Neural progenitor cell (in vitro differentiated cells): ENCODE measurements around the gene FBXW7. TPM values are rescaled to one million over a fixed set of nuclear protein-coding genes. Genes with fewer than 3 reads are reported as not detected.

Experiments used
- DNase-seq: peaks from one replicate; pipeline ENCODE4 v3.0.0-alpha.2; 2016; ENCODE audit warnings: low spot score
- H2AFZ ChIP-seq: fragments of 200-600 bp; sonication (generic); replicated peaks from 2 replicates; pipeline ENCODE4 v1.6.1; 2016; ENCODE audit warnings: antibody characterized with exemption
- H3F3A ChIP-seq: fragments of 200-600 bp; sonication (generic); 2 replicates; pipeline ENCODE4 v1.6.1; 2016; ENCODE audit warnings: antibody characterized with exemption, low read depth
- H3K27ac ChIP-seq: fragments of 200-600 bp; sonication (generic); 2 replicates; pipeline ENCODE4 v1.5.1; 2016; ENCODE audit warnings: mild to moderate bottlenecking
- H3K27me3 ChIP-seq: fragments of 200-600 bp; sonication (generic); 2 replicates; pipeline ENCODE4 v1.6.1; 2016; ENCODE audit warnings: mild to moderate bottlenecking, moderate library complexity
- H3K36me3 ChIP-seq: fragments of 200-600 bp; sonication (generic); 2 replicates; pipeline ENCODE4 v1.5.1; 2016
- H3K4me1 ChIP-seq: fragments of 200-600 bp; sonication (generic); 2 replicates; pipeline ENCODE4 v1.6.1; 2016; ENCODE audit warnings: mixed run types
- H3K4me2 ChIP-seq: fragments of 200-600 bp; sonication (generic); 2 replicates; pipeline ENCODE4 v1.6.1; 2016
- H3K4me3 ChIP-seq: fragments of 200-600 bp; sonication (generic); 2 replicates; pipeline ENCODE4 v1.5.1; 2016
- H3K79me2 ChIP-seq: fragments of 200-600 bp; sonication (generic); 2 replicates; pipeline ENCODE4 v1.6.1; 2016; ENCODE audit warnings: low read depth
- H3K9ac ChIP-seq: fragments of 200-600 bp; sonication (generic); 2 replicates; pipeline ENCODE4 v1.6.1; 2016
- H3K9me3 ChIP-seq: fragments of 200-600 bp; sonication (generic); 2 replicates; pipeline ENCODE4 v1.5.1; 2016; ENCODE audit warnings: low read depth
- H4K20me1 ChIP-seq: fragments of 200-600 bp; sonication (generic); 2 replicates; pipeline ENCODE4 v1.6.1; 2016; ENCODE audit warnings: low read depth
- H3K27ac Mint-ChIP-seq: 3 replicates; pipeline ENCODE4 v1.8.0; 2021; ENCODE audit warnings: mixed read lengths
- H3K27me3 Mint-ChIP-seq: 2 replicates; pipeline ENCODE4 v1.8.0; 2022; ENCODE audit warnings: low read depth, mild to moderate bottlenecking, inconsistent platforms, moderate library complexity, mixed read lengths; ENCODE audit not compliant: insufficient read depth
- H3K36me3 Mint-ChIP-seq: 3 replicates; pipeline ENCODE4 v1.8.0; 2021; ENCODE audit warnings: mixed read lengths
- H3K4me1 Mint-ChIP-seq: 3 replicates; pipeline ENCODE4 v1.8.0; 2021; ENCODE audit warnings: mixed read lengths
- H3K4me3 Mint-ChIP-seq: 3 replicates; pipeline ENCODE4 v1.8.0; 2021; ENCODE audit warnings: mild to moderate bottlenecking, moderate library complexity, mixed read lengths
- H3K9me3 Mint-ChIP-seq: 3 replicates; pipeline ENCODE4 v1.8.0; 2020; ENCODE audit warnings: mixed read lengths
- CTCF ChIP-seq: fragments of 200-600 bp; sonication (generic); IDR thresholded peaks from 2 replicates; pipeline ENCODE4 v1.5.1; 2017; ENCODE audit warnings: antibody characterized with exemption, mild to moderate bottlenecking
- EZH2 ChIP-seq: fragments of 200-600 bp; sonication (generic); IDR thresholded peaks from 2 replicates; pipeline ENCODE4 v1.6.1; 2017; ENCODE audit warnings: antibody characterized with exemption, mild to moderate bottlenecking, moderate library complexity
- EZH2phosphoT487 ChIP-seq: fragments of 200-600 bp; sonication (generic); IDR thresholded peaks from 2 replicates; pipeline ENCODE4 v1.6.1; 2017; ENCODE audit warnings: antibody characterized with exemption
- total RNA-seq: library from RNA; depleted of rRNA; stranded (reverse); fragments of >200 nt; gene quantifications from 2 replicates; pipeline ENCODE4 v1.2.3, GENCODE V29; 2015; ENCODE audit warnings: low replicate concordance

Gene FBXW7
- total RNA-seq, 1 donor from 2014 or later, result 43.9 TPM

- peaks cover 2% of the 10 kb centered on the region for H3K27me3 Mint-ChIP-seq
- Histone ChIP-seq H3K27me3 (no peaks in the 10 kb centered on the region), H3K4me2 (no peak overlapping the region), H3K27ac (no peak overlapping the region), H3K9me3 (no peaks in the 10 kb centered on the region), H3K4me3 (no peak overlapping the region), H3K4me1 (no peaks in the 10 kb centered on the region), H2AFZ (no peak overlapping the region), H3F3A (no peaks in the 10 kb centered on the region), H3K79me2 (no peaks in the 10 kb centered on the region), H4K20me1 (no peaks in the 10 kb centered on the region), H3K9ac (no peak overlapping the region), H3K36me3 (no peaks in the 10 kb centered on the region)
- H3K4me3 Mint-ChIP-seq, result no peak overlapping the region
- H3K9me3 Mint-ChIP-seq, result no peaks in the 10 kb centered on the region
- TF ChIP-seq EZH2, result no peak
- TF ChIP-seq EZH2phosphoT487, result no peak
- no peak for TF ChIP-seq CTCF
- DNase-seq, result no peak
- peaks cover 6% of the 10 kb centered on the region for H3K4me1 Mint-ChIP-seq
- no peaks in the 10 kb centered on the region for H3K36me3 Mint-ChIP-seq
- no peak overlapping the region for H3K27ac Mint-ChIP-seq
Measured at GRCh38 chr4:152293527-152293926, 242.4 kb downstream of the FBXW7 start.

- H3K36me3 Mint-ChIP-seq, result no peaks in the 10 kb centered on the region
- H3K27ac Mint-ChIP-seq, result no peak overlapping the region
- no peaks in the 10 kb centered on the region for H3K4me1 Mint-ChIP-seq
- Histone ChIP-seq H3K27ac (no peak overlapping the region), H3K36me3 (no peaks in the 10 kb centered on the region), H3K9me3 (no peaks in the 10 kb centered on the region), H3K4me2 (no peak overlapping the region), H3K27me3 (no peaks in the 10 kb centered on the region), H3K9ac (no peak overlapping the region), H4K20me1 (no peaks in the 10 kb centered on the region), H2AFZ (no peak overlapping the region), H3F3A (no peaks in the 10 kb centered on the region), H3K4me3 (no peak overlapping the region), H3K4me1 (no peaks in the 10 kb centered on the region), H3K79me2 (no peaks in the 10 kb centered on the region)
- TF ChIP-seq EZH2phosphoT487, result no peak
- TF ChIP-seq CTCF, result no peak
- no peak for TF ChIP-seq EZH2
- no peak for DNase-seq
- H3K27me3 Mint-ChIP-seq, result no peaks in the 10 kb centered on the region
- H3K9me3 Mint-ChIP-seq, result no peaks in the 10 kb centered on the region
- H3K4me3 Mint-ChIP-seq, result no peak overlapping the region
Measured at GRCh38 chr4:152290366-152290921, 245.4 kb downstream of the FBXW7 start.

GRCh38 chr4:152289941-152290340, 246.0 kb downstream of the FBXW7 start:
- H3K27me3 Mint-ChIP-seq, result peaks cover 2% of the 10 kb centered on the region
- Histone ChIP-seq H4K20me1 (no peaks in the 10 kb centered on the region), H3K4me2 (no peak overlapping the region), H3K4me3 (no peak overlapping the region), H3K4me1 (no peaks in the 10 kb centered on the region), H3K27me3 (no peaks in the 10 kb centered on the region), H3K79me2 (no peaks in the 10 kb centered on the region), H3F3A (no peaks in the 10 kb centered on the region), H3K36me3 (no peaks in the 10 kb centered on the region), H3K9me3 (no peaks in the 10 kb centered on the region), H3K9ac (no peak overlapping the region), H3K27ac (no peak overlapping the region), H2AFZ (no peak overlapping the region)
- no peaks in the 10 kb centered on the region for H3K9me3 Mint-ChIP-seq
- no peaks in the 10 kb centered on the region for H3K36me3 Mint-ChIP-seq
- no peak overlapping the region for H3K27ac Mint-ChIP-seq
- TF ChIP-seq CTCF, result no peak
- no peak for TF ChIP-seq EZH2phosphoT487
- no peak for TF ChIP-seq EZH2
- no peak overlapping the region for H3K4me3 Mint-ChIP-seq
- H3K4me1 Mint-ChIP-seq, result no peaks in the 10 kb centered on the region
- no peak for DNase-seq
